ENCODE results near the gene RNF141.

The RNF141 gene

DNA sequence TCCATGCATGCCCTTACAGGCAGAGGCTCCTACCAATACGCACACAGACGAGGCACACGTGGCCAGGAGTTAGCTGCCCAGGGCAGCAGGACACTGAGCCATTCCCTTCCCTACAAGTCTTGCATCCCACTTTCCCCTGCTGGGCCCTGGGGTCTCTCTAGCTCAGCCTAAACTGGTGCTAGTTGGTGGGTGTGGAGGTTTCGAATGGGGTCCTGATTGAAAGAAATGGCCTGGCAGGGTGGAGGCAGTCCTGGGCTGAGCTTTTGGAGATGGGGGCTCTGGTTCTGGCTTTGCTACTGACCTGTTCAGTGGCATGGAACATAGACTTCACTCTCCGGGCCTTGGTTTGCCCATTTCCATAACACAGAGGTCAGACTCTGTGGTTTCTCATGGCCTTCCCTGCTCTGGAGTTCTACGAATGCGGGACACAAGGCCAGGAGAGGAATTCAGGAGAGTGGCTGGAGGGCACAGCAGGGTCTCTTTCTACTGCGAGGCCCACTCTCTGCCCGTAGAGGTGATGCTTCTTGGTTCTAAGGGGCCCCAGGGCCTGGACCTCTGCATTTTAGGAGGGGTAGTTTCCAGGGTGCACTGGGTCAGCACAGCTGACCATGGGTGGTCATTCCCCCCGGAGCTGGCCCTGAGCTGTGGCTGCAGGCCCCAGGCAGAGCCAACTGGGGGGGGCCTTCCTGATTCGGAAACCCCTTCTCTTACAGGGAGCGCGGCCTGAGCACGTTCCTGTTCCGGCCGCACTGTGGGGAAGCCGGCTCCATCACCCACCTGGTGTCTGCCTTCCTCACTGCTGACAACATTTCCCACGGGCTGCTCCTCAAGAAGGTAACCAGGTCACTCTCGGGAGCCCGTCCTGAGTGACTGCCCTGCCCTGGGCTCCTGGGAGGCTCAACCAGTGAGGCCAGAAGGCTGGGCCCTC lies 40.0 kb downstream of the RNF141 start:
- TF ChIP-seq, protein P1, sequence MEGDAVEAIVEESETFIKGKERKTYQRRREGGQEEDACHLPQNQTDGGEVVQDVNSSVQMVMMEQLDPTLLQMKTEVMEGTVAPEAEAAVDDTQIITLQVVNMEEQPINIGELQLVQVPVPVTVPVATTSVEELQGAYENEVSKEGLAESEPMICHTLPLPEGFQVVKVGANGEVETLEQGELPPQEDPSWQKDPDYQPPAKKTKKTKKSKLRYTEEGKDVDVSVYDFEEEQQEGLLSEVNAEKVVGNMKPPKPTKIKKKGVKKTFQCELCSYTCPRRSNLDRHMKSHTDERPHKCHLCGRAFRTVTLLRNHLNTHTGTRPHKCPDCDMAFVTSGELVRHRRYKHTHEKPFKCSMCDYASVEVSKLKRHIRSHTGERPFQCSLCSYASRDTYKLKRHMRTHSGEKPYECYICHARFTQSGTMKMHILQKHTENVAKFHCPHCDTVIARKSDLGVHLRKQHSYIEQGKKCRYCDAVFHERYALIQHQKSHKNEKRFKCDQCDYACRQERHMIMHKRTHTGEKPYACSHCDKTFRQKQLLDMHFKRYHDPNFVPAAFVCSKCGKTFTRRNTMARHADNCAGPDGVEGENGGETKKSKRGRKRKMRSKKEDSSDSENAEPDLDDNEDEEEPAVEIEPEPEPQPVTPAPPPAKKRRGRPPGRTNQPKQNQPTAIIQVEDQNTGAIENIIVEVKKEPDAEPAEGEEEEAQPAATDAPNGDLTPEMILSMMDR (conservative IDR thresholded peaks at IDR 0.05; ENCODE audit: low read depth, low read length) = no peak
- no peak overlapping the region for H3K4me3 ChIP-seq (ENCODE audit: low read depth, low read length)
- no peak for DNase-seq (ENCODE audit: low read depth)

DNA sequence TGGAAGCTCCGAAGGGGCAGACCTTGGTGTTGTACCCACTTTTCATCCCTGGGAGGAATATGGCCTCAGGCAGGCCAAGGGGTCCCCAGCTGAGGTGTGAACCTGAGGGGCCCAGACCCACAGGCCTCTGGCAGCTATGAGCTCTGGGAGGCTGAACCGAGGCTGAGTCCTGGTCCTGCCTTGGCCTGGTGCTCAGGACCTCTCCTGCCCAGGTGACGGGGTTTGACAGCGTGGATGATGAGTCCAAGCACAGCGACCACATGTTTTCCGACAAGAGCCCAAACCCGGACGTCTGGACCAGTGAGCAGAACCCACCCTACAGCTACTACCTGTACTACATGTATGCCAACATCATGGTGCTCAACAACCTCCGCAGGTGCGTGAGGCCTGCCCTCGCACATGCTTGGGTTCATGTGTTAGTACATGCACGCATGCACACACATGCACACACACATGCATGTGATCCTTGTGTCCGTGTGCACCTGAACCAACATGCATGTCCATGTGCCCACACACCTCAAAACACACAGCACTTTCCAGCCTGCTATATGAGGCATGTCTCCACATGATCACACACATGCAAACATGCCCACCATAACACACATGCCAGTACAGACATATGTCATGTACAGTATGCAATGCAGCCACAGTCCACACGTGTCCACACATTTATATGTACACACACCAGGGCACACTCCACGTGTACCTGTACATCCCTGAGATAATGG lies 40.9 kb downstream of the RNF141 start:
- no peak overlapping the region for H3K4me3 ChIP-seq (ENCODE audit: low read depth, low read length)
- TF ChIP-seq, protein P1 (conservative IDR thresholded peaks at IDR 0.05; ENCODE audit: low read depth, low read length) = no peak
- no peak for DNase-seq (ENCODE audit: low read depth)

DNA sequence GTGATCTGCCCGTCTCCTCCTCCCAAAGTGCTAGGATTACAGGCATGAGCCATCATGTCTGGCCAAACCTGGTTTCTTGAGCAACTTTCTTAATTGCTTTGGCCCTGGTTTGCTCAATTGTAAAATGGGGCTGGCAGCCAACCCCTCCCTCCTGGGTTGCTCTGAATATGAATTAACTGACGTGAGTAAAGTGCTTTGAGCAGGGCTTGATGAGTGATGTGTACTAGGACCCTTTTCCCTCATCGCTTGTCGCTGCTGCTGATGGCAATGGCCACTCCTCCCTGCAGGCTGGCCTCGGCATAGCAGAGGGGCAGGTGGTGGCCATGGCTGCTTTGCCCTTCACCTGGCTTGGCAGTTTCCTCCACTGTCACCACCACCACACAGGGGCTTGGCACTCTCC lies 41.5 kb downstream of the RNF141 start:
- DNase-seq (ENCODE audit: low read depth) = no peak
- TF ChIP-seq, protein P1 (conservative IDR thresholded peaks at IDR 0.05; ENCODE audit: low read depth, low read length) = no peak

DNA sequence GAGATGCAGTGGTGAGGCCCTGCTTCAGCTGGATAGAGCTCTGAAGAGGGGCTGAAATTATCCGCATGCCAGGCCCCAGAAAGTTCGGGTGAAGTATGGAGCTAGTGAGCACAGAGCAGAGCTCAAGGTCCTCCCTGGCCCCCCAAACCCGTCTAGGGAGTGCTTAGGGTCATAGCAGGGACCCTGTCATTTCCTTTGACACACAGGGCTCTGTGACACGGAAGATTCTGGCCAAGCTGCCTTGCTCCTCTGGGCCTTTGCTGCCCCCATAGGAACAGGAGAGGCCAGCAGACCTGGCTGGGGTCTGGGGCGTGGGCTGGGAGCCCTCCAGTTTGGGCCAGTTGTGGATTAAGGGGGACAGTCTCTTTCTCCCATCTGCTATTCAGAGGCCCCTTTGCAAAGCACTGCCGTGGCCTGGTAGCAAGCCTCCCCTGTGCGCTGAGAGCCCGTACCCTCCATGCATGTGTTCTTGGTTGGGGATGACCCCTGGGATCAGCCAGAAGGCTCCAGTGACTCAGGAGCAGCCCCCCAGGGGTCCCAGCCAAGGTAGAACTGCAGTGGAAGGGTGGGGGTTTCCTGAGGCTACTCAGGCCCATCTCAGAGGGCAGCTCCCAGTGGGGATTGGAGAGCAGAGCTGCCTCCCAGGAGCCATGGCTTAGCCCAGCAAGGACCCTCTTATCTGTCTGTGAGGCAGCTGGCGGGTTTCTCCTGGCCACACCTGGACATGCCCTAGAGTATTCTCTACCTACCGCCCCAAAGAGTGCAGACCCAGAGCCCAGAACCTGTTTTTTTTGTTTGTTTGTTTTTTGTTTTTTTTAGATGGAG lies 42.3 kb downstream of the RNF141 start:
- H3K4me3 ChIP-seq (ENCODE audit: low read depth, low read length) = no peak overlapping the region
- TF ChIP-seq, protein P1 (conservative IDR thresholded peaks at IDR 0.05; ENCODE audit: low read depth, low read length) = no peak

More for the DNA sequence above, 41.5 kb downstream of the RNF141 start:
- H3K4me3 ChIP-seq (ENCODE audit: low read depth, low read length) = no peak overlapping the region

DNA sequence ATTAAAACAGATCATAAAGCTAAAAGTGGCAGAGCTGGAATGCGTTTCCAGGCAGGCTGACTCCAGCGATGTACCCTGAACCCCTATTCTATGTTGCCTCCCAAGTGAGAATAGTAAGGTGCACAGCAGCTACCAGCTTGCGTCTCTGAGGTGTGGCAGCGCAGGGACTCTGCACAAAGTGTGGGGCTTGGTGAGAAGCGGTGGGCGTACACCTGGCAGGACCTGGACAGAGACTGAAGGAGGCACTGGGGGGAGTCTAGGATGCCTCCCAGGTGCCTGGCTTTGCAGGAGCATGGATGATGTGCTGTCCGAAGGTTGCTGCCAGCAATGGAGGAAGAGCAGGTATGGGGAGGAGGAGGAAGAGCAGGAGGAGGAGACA lies 43.0 kb downstream of the RNF141 start:
- TF ChIP-seq, protein P1 (conservative IDR thresholded peaks at IDR 0.05; ENCODE audit: low read depth, low read length) = no peak
- no peak for DNase-seq (ENCODE audit: low read depth)
- H3K4me3 ChIP-seq (ENCODE audit: low read depth, low read length) = no peak overlapping the region

More for the DNA sequence above, 42.3 kb downstream of the RNF141 start:
- no peak for DNase-seq (ENCODE audit: low read depth)

DNA sequence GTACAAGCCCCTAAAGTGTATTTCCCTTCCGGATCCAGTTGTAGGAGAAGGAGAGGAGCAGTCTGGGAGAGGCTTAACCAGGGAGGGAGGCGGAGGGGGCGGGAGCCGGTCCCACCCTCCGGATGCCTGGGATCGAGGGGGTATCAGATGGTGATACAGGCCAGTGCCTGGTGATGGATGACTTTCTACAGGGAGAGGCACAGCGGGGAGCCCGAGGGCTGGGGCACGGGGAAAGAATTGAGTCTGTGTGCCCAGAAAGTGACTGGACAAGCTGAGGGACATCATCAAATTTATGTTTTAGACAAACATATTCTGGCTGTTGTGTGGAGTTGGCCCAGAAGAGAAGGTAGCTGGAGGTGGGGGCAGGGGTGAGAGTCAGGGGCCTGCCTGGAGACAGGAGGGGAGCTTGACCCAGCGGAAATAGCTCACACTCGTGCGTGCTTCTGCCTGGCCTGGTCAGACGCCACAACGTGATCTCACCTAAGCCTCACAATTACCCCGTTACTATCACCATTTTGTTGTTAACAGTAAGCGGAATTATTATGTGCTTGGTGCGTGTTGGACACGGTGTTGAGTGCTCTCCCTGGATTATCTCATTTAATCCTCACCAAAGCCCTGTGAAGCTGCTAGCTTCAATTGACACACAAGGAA lies 43.5 kb downstream of the RNF141 start:
- no peak overlapping the region for H3K4me3 ChIP-seq (ENCODE audit: low read depth, low read length)
- TF ChIP-seq, protein P1 (conservative IDR thresholded peaks at IDR 0.05; ENCODE audit: low read depth, low read length) = no peak
- DNase-seq (ENCODE audit: low read depth) = no peak

All from choroid plexus epithelial cell (primary cell).